Measurements from ENCODE around the gene PRPF40A. TPM values are rescaled to one million over a fixed set of nuclear protein-coding genes. Genes with fewer than 3 reads are reported as not detected.

The PRPF40A gene
- total and polyA plus RNA-seq, 9 of the 15 experiments (the other 6 are each of a cell fraction or from before 2014, with no cell fraction given): 168 to 304 (median 264) TPM

DNA sequence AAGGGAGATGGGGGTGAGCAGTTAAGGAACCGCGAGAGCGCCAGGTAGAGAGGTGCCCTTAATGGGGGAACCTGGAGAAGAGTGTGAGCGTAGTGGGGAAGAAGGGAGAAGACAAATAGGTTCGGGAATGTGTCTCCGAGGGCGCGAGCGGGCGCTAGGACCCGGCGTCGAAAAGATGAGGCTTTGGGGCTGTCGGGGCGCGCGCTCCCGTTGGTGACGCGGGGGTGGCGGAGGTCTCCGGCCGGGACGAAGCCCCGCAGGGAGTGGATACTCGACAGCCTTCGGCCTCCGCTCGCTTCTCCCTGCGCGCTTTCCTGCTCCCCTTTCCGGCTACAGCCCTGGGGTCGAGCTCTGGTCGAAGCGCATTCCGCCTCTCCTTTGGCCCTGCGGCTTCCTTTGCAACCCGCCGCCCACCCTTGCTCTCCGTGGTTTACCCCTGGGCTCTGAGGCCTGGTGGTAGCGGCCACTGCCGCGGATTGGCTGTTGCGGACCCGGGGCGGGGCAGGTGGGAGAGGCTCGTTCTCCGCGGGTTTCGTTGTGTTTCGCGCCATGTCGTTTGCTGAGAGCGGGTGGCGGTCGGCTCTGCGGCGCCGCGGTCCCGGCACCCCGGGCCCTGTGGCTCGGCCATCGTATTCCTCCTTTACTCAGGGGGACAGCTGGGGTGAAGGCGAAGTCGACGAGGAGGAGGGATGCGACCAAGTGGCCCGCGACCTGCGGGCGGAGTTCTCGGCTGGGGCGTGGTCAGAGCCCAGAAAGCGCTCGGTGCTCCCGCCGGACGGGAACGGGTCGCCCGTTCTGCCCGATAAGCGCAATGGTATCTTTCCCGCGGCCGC, 1.0 kb upstream of the PRPF40A start, which contains the start of gene ARL6IP6 (continued):
- TF ChIP-seq FOS (IDR thresholded peaks at IDR 0.05; ENCODE audit: extremely low read depth, insufficient read length) (no peak), SLC30A9 (CRISPR knock-in tag; IDR thresholded peaks at IDR 0.05) (no peak), MCM7 (IDR thresholded peaks at IDR 0.05) (no peak), CBX8 (IDR thresholded peaks at IDR 0.05; ENCODE audit: borderline replicate concordance, extremely low read depth, low read depth, low read length, poor library complexity, severe bottlenecking) (no peak), ZFP30 (CRISPR knock-in tag; IDR thresholded peaks at IDR 0.05; ENCODE audit: borderline replicate concordance) (no peak), PYGO2 (tag; IDR thresholded peaks at IDR 0.05) (no peak)
- TF ChIP-seq, protein P1, sequence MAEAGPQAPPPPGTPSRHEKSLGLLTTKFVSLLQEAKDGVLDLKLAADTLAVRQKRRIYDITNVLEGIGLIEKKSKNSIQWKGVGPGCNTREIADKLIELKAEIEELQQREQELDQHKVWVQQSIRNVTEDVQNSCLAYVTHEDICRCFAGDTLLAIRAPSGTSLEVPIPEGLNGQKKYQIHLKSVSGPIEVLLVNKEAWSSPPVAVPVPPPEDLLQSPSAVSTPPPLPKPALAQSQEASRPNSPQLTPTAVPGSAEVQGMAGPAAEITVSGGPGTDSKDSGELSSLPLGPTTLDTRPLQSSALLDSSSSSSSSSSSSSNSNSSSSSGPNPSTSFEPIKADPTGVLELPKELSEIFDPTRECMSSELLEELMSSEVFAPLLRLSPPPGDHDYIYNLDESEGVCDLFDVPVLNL (CRISPR knock-in tag; IDR thresholded peaks at IDR 0.05; ENCODE audit: low read depth): peak; percentile 87; the same call in 1 of the 2 replicates
- TF ChIP-seq, protein P2, sequence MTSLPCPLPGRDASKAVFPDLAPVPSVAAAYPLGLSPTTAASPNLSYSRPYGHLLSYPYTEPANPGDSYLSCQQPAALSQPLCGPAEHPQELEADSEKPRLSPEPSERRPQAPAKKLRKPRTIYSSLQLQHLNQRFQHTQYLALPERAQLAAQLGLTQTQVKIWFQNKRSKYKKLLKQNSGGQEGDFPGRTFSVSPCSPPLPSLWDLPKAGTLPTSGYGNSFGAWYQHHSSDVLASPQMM (CRISPR knock-in tag; IDR thresholded peaks at IDR 0.05): no peak
